ENCODE measurements around the gene FRMD4B. TPM values are rescaled to one million over a fixed set of nuclear protein-coding genes. Genes with fewer than 3 reads are reported as not detected.

FRMD4B gene
- total RNA-seq, 1 donor from 2014 or later, result 31.3 TPM

DNA sequence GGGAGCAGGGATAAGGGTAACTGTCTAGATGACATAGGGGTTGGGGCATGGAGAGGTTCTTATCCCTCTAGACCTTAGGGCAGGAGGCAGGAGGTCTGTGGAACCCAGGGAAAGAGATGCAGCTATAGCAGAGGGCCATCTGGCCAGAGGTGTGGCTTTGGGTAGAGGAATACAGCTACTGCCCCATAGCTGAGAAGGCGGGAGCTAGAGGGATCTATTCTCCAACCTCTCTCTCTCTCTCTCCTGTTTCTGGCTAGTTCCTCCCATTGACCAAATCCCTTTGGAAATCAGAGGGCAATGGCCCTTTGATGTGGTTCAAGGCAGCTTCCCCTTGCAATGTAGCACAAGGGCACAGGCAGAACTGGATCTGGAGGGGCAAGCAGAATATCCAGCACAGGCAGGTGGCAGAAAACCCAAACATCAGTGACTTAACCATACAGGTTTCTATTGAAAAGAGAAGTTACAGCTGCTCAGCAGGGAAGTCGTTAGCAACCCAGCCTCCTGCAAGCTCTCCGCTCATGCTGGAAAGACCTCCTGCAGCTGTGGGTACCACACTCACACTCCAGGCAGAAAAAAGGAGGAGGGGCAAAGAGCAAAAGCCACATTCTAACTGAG is 241.2 kb downstream of the FRMD4B start:
- H3K27me3 ChIP-seq (ENCODE audit: control insufficient read depth, insufficient read depth, low read length), result no peaks in the 10 kb centered on the region
- no peak for FAIRE-seq
- H3K36me3 ChIP-seq (ENCODE audit: control insufficient read depth, insufficient read depth, low read length), result no peaks in the 10 kb centered on the region
- TF ChIP-seq, protein P1, sequence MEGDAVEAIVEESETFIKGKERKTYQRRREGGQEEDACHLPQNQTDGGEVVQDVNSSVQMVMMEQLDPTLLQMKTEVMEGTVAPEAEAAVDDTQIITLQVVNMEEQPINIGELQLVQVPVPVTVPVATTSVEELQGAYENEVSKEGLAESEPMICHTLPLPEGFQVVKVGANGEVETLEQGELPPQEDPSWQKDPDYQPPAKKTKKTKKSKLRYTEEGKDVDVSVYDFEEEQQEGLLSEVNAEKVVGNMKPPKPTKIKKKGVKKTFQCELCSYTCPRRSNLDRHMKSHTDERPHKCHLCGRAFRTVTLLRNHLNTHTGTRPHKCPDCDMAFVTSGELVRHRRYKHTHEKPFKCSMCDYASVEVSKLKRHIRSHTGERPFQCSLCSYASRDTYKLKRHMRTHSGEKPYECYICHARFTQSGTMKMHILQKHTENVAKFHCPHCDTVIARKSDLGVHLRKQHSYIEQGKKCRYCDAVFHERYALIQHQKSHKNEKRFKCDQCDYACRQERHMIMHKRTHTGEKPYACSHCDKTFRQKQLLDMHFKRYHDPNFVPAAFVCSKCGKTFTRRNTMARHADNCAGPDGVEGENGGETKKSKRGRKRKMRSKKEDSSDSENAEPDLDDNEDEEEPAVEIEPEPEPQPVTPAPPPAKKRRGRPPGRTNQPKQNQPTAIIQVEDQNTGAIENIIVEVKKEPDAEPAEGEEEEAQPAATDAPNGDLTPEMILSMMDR (IDR thresholded peaks at IDR 0.05; ENCODE audit: insufficient read depth, low read length, severe bottlenecking), result no peak
- H3K4me3 ChIP-seq (ENCODE audit: low read depth, low read length), result no peak overlapping the region
- no peak for DNase-seq (ENCODE audit: low read depth)

DNA sequence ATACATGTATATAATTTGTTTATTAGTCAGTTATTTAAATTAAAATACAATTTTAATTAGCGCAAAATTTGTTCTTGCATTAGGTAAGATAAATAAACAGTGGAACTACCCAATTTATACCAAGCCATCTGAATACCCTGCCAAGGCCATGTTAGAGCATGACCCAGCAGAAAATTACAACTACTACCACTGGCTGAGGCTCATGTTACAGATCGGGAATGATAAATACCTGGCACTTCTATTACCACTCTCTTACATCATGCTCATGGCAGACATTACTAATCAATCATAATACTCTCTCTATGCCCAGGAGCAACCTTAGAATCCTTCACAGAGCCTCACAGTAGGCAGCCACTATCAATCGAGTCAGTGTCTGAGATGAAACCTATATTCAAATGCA is 242.3 kb downstream of the FRMD4B start:
- H3K4me3 ChIP-seq (ENCODE audit: low read depth, low read length), result no peak overlapping the region
- TF ChIP-seq, protein P1 (IDR thresholded peaks at IDR 0.05; ENCODE audit: insufficient read depth, low read length, severe bottlenecking), result no peak
- H3K36me3 ChIP-seq (ENCODE audit: control insufficient read depth, insufficient read depth, low read length), result no peaks in the 10 kb centered on the region
- FAIRE-seq, result no peak
- no peaks in the 10 kb centered on the region for H3K27me3 ChIP-seq (ENCODE audit: control insufficient read depth, insufficient read depth, low read length)
- DNase-seq (ENCODE audit: low read depth), result peak; percentile 66

DNA sequence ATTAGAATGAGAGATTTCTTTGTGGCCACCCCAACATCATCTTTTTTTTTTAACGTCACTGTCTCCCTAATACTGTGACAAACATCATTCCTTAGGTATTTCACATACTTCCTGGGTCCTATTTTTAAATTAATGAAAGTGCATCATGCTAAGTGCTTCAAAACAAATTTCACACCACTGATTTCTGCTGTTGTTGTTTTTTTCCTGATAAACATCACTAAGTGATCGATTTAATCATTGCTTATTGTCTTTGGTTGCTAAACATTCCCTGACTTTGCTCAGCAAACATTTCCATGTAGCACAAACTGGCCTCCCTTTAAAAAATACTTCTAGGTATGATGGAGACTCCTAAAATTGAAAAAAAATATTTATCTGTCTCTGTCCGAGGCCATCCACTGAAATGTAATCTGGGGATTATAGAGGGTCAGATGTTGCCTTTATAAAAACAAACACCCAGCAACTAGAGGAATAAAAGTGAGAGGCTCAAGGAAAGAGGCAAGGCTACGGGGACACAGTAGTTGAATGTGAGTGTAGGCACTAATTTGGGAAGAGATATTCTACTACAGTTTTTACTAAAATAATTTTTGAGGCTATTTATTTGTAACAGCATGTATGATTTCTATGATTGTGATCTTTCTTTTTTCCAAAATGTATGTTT is 243.0 kb downstream of the FRMD4B start:
- DNase-seq (ENCODE audit: low read depth) (no peak), FAIRE-seq (no peak)
- Histone ChIP-seq H3K4me3 (ENCODE audit: low read depth, low read length) (no peak overlapping the region), H3K36me3 (ENCODE audit: control insufficient read depth, insufficient read depth, low read length) (no peaks in the 10 kb centered on the region), H3K27me3 (ENCODE audit: control insufficient read depth, insufficient read depth, low read length) (no peaks in the 10 kb centered on the region)
- TF ChIP-seq, protein P1 (IDR thresholded peaks at IDR 0.05; ENCODE audit: insufficient read depth, low read length, severe bottlenecking), result no peak

DNA sequence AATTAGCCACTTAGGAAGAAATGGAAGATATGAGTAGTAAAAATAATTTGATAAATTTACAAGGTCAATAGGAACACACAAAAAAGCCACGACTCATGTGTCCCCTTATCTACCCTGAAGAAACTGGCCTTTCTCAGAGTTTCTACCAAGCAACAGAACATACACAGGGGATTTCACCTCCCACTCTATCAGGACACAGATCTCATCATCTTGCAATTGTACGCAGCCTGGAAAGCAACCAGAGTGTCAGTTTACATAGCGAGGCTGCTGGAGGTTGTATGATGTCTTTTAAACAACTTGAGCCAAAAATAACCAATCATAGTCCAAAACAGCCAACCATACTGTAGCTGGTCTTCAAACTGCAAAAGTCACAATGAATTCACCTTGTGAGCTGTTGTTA is 243.8 kb downstream of the FRMD4B start:
- no peak overlapping the region for H3K4me3 ChIP-seq (ENCODE audit: low read depth, low read length)
- TF ChIP-seq, protein P1 (IDR thresholded peaks at IDR 0.05; ENCODE audit: insufficient read depth, low read length, severe bottlenecking), result no peak
- no peak for FAIRE-seq

DNA sequence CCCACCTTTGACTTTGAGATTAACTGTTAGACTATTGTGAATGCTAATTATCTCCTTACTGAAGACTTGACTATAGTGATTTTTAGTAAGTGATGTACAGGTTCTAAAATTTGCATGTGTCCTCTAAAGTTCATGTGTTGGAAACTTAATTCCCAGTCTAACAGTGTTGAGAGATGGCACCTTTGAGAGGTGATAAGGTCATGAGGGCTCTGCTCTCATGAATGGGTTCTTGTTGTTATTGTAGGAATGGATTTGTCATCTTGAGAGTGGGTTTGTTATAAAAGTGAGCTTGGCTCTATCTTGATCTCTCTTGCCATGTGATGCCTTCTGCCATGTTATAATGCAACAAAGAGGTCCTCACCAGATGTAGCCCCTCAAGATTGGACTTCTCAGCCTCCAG is 244.6 kb downstream of the FRMD4B start:
- no peaks in the 10 kb centered on the region for H3K36me3 ChIP-seq (ENCODE audit: control insufficient read depth, insufficient read depth, low read length)
- no peak for DNase-seq (ENCODE audit: low read depth)

More for the DNA sequence above, 243.8 kb downstream of the FRMD4B start:
- Histone ChIP-seq H3K27me3 (ENCODE audit: control insufficient read depth, insufficient read depth, low read length) (no peaks in the 10 kb centered on the region), H3K36me3 (ENCODE audit: control insufficient read depth, insufficient read depth, low read length) (no peaks in the 10 kb centered on the region)
- DNase-seq (ENCODE audit: low read depth), result no peak

More for the DNA sequence above, 244.6 kb downstream of the FRMD4B start:
- Histone ChIP-seq H3K27me3 (ENCODE audit: control insufficient read depth, insufficient read depth, low read length) (no peaks in the 10 kb centered on the region), H3K4me3 (ENCODE audit: low read depth, low read length) (no peak overlapping the region)
- no peak for FAIRE-seq
- TF ChIP-seq, protein P1 (IDR thresholded peaks at IDR 0.05; ENCODE audit: insufficient read depth, low read length, severe bottlenecking), result no peak

Measured in bronchial epithelial cell (primary cell).